HL-60/S4 (cell line): ENCODE data around the gene TBPL1.

ENCODE experiments used
- in situ Hi-C: fragments of 300-500 bp; cut with MboI; formaldehyde crosslinking; loops from 2 replicates; pipeline ENCODE4 v1.14.3; 2022; ENCODE audit warnings: low sequenced_read_pairs

Gene TBPL1

GRCh38 chr6:134000443-134000842 lies 47.4 kb downstream of the TBPL1 start:
- in situ Hi-C loops, result no loop called here

- in situ Hi-C loops, result no loop called here
Measured at GRCh38 chr6:134002821-134003220, 49.8 kb downstream of the TBPL1 start.

- in situ Hi-C loops, result no loop called here
Measured at GRCh38 chr6:134003542-134003951, 50.5 kb downstream of the TBPL1 start.

GRCh38 chr6:134004714-134005113 lies 51.7 kb downstream of the TBPL1 start:
- in situ Hi-C loops, result no loop called here

GRCh38 chr6:134005800-134006199 lies 52.8 kb downstream of the TBPL1 start:
- in situ Hi-C loops, result no loop called here

GRCh38 chr6:134007077-134007476 lies 54.1 kb downstream of the TBPL1 start:
- in situ Hi-C loops, result no loop called here

- in situ Hi-C loops, result no loop called here
Measured at GRCh38 chr6:134009876-134010275, 56.9 kb downstream of the TBPL1 start.

GRCh38 chr6:134010400-134010799 lies 57.4 kb downstream of the TBPL1 start:
- in situ Hi-C loops, result no loop called here

GRCh38 chr6:134010974-134011373 lies 58.0 kb downstream of the TBPL1 start:
- in situ Hi-C loops, result no loop called here

GRCh38 chr6:134014588-134015137 lies 61.6 kb downstream of the TBPL1 start:
- in situ Hi-C loops, result no loop called here

GRCh38 chr6:134015719-134016557 lies 62.9 kb downstream of the TBPL1 start:
- in situ Hi-C loops, result no loop called here

- in situ Hi-C loops, result no loop called here
Measured at GRCh38 chr6:134016558-134016814, 63.5 kb downstream of the TBPL1 start.

GRCh38 chr6:134020071-134020470 lies 67.0 kb downstream of the TBPL1 start:
- in situ Hi-C loops, result no loop called here

GRCh38 chr6:134020543-134020942 lies 67.5 kb downstream of the TBPL1 start:
- in situ Hi-C loops, result no loop called here

- in situ Hi-C loops, result no loop called here
Measured at GRCh38 chr6:134020968-134021367, 67.9 kb downstream of the TBPL1 start.

GRCh38 chr6:134021396-134022122 lies 68.5 kb downstream of the TBPL1 start:
- in situ Hi-C loops, result no loop called here

- in situ Hi-C loops, result no loop called here
Measured at GRCh38 chr6:134022650-134023049, 69.6 kb downstream of the TBPL1 start.

- in situ Hi-C loops, result no loop called here
Measured at GRCh38 chr6:134026597-134026996, 73.6 kb downstream of the TBPL1 start.

GRCh38 chr6:134028438-134028837 lies 75.4 kb downstream of the TBPL1 start:
- in situ Hi-C loops, result no loop called here

GRCh38 chr6:134029495-134030455 lies 76.8 kb downstream of the TBPL1 start:
- in situ Hi-C loops, result no loop called here

- in situ Hi-C loops, result no loop called here
Measured at GRCh38 chr6:134031696-134032255, 78.8 kb downstream of the TBPL1 start.
